BJ (cell line): ENCODE results near the gene METTL23. TPM values are rescaled to one million over a fixed set of nuclear protein-coding genes. Genes with fewer than 3 reads are reported as not detected.

ENCODE experiments used
- CTCF ChIA-PET: fragments of 350-600 bp; formaldehyde crosslinking; extraction: SDS; loops from one replicate; lab custom pipeline; 2021; ENCODE audit warnings: antibody characterized with exemption, inconsistent platforms; lab: Yijun Ruan, JAX
- POLR2A ChIA-PET: fragments of 300-600 bp; sonication (Branson Sonifier 250); formaldehyde crosslinking; extraction: SDS; loops from one replicate; lab custom pipeline; 2021; ENCODE audit warnings: antibody characterized with exemption; lab: Charles Lee
- DNase-seq: peaks from one replicate; pipeline ENCODE4 v3.0.0-alpha.2; 2011; ENCODE audit warnings: low read depth
- H3K27me3 ChIP-seq: 2 replicates; pipeline ENCODE4 v1.6.0; 2011; ENCODE audit warnings: low read length; ENCODE audit not compliant: control insufficient read depth, insufficient read depth
- H3K36me3 ChIP-seq: 2 replicates; pipeline ENCODE4 v1.5.1; 2011; ENCODE audit warnings: low read length; ENCODE audit not compliant: control insufficient read depth, insufficient read depth
- H3K4me3 ChIP-seq: 2 replicates; pipeline ENCODE4 v1.5.1; 2011; ENCODE audit warnings: low read depth, mild to moderate bottlenecking, control low read depth, low read length
- CTCF ChIP-seq: IDR thresholded peaks from 2 replicates; pipeline ENCODE4 v1.5.1; 2011; ENCODE audit warnings: low read depth, mild to moderate bottlenecking, control low read depth, inconsistent platforms, low read length, moderate library complexity; ENCODE audit not compliant: insufficient read depth
- polyA plus RNA-seq: library from polyadenylated mRNA; depleted of rRNA; stranded (reverse); fragments of >200 nt; gene quantifications from 2 replicates; pipeline ENCODE4 v1.2.3, GENCODE V29; 2011

The METTL23 gene
- polyA plus RNA-seq, 1 experiment: 35.0 TPM

GRCh38 chr17:76688165-76688622 lies 38.4 kb upstream of the METTL23 start:
- ChIA-PET POLR2A (interaction anchor here (0.8 kb wide), 2 partner anchors 16 to 20 kb away, joined by 3 to 5 read pairs; no protein-coding TSS in a partner anchor), CTCF (interaction anchor here (0.9 to 1.7 kb wide), 5 partner anchors 9 to 165 kb away, joined by 3 to 5 read pairs (median 4); no protein-coding TSS in a partner anchor)
- no peak for DNase-seq
- H3K36me3 ChIP-seq: peaks cover 15% of the 10 kb centered on the region
- no peak for TF ChIP-seq CTCF
- H3K27me3 ChIP-seq: no peaks in the 10 kb centered on the region
- no peak overlapping the region for H3K4me3 ChIP-seq

- no peak for TF ChIP-seq CTCF
- ChIA-PET CTCF (interaction anchor here (1.2 to 1.7 kb wide), 5 partner anchors 8 to 36 kb away, joined by 3 to 6 read pairs (median 5); no protein-coding TSS in a partner anchor), POLR2A (no interaction called here)
- Histone ChIP-seq H3K36me3 (peaks cover 9% of the 10 kb centered on the region), H3K4me3 (no peak overlapping the region), H3K27me3 (no peaks in the 10 kb centered on the region)
- no peak for DNase-seq
Observed at GRCh38 chr17:76689859-76690258, 36.8 kb upstream of the METTL23 start.

- Histone ChIP-seq H3K36me3 (peaks cover 9% of the 10 kb centered on the region), H3K4me3 (no peak overlapping the region), H3K27me3 (no peaks in the 10 kb centered on the region)
- TF ChIP-seq CTCF: no peak
- POLR2A ChIA-PET: no interaction called here
- no peak for DNase-seq
- CTCF ChIA-PET: interaction anchor here (0.7 to 1.7 kb wide), 5 partner anchors 10 to 133 kb away, joined by 3 to 6 read pairs (median 4); no protein-coding TSS in a partner anchor
Observed at GRCh38 chr17:76690596-76691280, 35.9 kb upstream of the METTL23 start.

- Histone ChIP-seq H3K27me3 (no peaks in the 10 kb centered on the region), H3K36me3 (peaks cover 10% of the 10 kb centered on the region), H3K4me3 (no peak overlapping the region)
- ChIA-PET POLR2A (no interaction called here), CTCF (interaction anchor here (1.0 to 1.7 kb wide), 4 partner anchors 11 to 134 kb away, joined by 3 to 6 read pairs (median 4); no protein-coding TSS in a partner anchor)
- no peak for TF ChIP-seq CTCF
- no peak for DNase-seq
Observed at GRCh38 chr17:76691379-76692191, 35.1 kb upstream of the METTL23 start.
